HCT116 (cell line): ENCODE results near the gene MDFIC. TPM values are rescaled to one million over a fixed set of nuclear protein-coding genes. Genes with fewer than 3 reads are reported as not detected.

Experiments
- ATAC-seq: fragments of 200-7000 bp; cut with Tn5 transposase; 2 replicates; pipeline ENCODE4 v1.9.1; 2020; ENCODE audit warnings: mild to moderate bottlenecking, moderate library complexity
- BruUV-seq: library from RNA; stranded (reverse); fragments of 400-500 nt; replicated peaks from 2 replicates; lab custom pipeline; 2021; lab: Mats Ljungman, UMichigan
- CTCF ChIA-PET: fragments of 300-600 bp; sonication (Branson Sonifier 250); formaldehyde crosslinking; loops from one replicate; lab custom pipeline; 2021; ENCODE audit warnings: antibody characterized with exemption; lab: Charles Lee
- POLR2A ChIA-PET: fragments of 300-600, 350-600 bp; sonication (Branson Sonifier 250); formaldehyde crosslinking; loops from one replicate; lab custom pipeline; 2021; ENCODE audit warnings: antibody characterized with exemption; lab: Charles Lee
- RAD21 ChIA-PET, 2 experiments: fragments of 300-600 bp; sonication (Branson Sonifier 250); formaldehyde crosslinking; loops; one replicate each; lab custom pipeline; 2023; ENCODE audit warnings: low total read pairs in 2 of 2; ENCODE audit not compliant: uncharacterized antibody in 2 of 2, unreplicated experiment in 2 of 2, low non-redundant PET in 1 of 2; lab: Charles Lee
- DNase-seq: peaks from one replicate; pipeline ENCODE4 v3.0.0-alpha.2; 2010; ENCODE audit warnings: low read depth, low spot score
- H2AFZ ChIP-seq: fragments of 200-600 bp; shearing (Covaris generic), sonication (generic); 2 replicates; pipeline ENCODE4 v1.6.1; 2017; ENCODE audit warnings: low read depth, mixed run types, mixed read lengths, antibody characterized with exemption, low read length; ENCODE audit not compliant: poor library complexity, severe bottlenecking
- H3K27ac ChIP-seq: 2 replicates; pipeline ENCODE4 v1.5.1; 2012; ENCODE audit warnings: low read depth, low read length
- H3K27me3 ChIP-seq: fragments of 200-600 bp; sonication (generic); 2 replicates; pipeline ENCODE4 v1.6.1; 2016; ENCODE audit warnings: mixed run types, low read length, mixed read lengths; ENCODE audit not compliant: insufficient read depth
- H3K36me3 ChIP-seq, 2 experiments: fragments of 200-500 bp in 1 of 2; fragments of 200-600 bp in 1 of 2; sonication (Bioruptor generic) in 1 of 2; sonication (generic) in 1 of 2; 2 replicates each; pipeline versions ENCODE4 v1.5.1 to v1.6.1; 2014 to 2016; ENCODE audit warnings: low read length in 2 of 2, inconsistent platforms in 1 of 2, mixed read lengths in 1 of 2, mixed run types in 1 of 2; ENCODE audit not compliant: insufficient read depth in 2 of 2, control insufficient read depth in 1 of 2
- H3K4me1 ChIP-seq, 2 experiments: fragments of 200-600 bp in 1 of 2; sonication (generic) in 1 of 2; 2 replicates each; pipeline versions ENCODE4 v1.5.1 to v1.6.1; 2012 to 2017; ENCODE audit warnings: low read length in 2 of 2, inconsistent platforms in 1 of 2, mild to moderate bottlenecking in 1 of 2, mixed read lengths in 1 of 2, mixed run types in 1 of 2, moderate library complexity in 1 of 2; ENCODE audit not compliant: insufficient read depth in 2 of 2, control insufficient read depth in 1 of 2
- H3K4me2 ChIP-seq: fragments of 200-600 bp; sonication (generic); 2 replicates; pipeline ENCODE4 v1.6.1; 2017; ENCODE audit warnings: mixed run types, low read length, mixed read lengths
- H3K4me3 ChIP-seq, 2 experiments: fragments of 200-600 bp in 1 of 2; sonication (generic) in 1 of 2; replicated peaks in 1 of 2; 2 replicates each; pipeline ENCODE4 v1.5.1; 2011 to 2016; ENCODE audit warnings: low read length in 2 of 2, control low read depth in 1 of 2, low read depth in 1 of 2, mild to moderate bottlenecking in 1 of 2, mixed read lengths in 1 of 2, mixed run types in 1 of 2
- H3K79me2 ChIP-seq: fragments of 200-600 bp; sonication (generic); 2 replicates; pipeline ENCODE4 v1.6.1; 2017; ENCODE audit warnings: mild to moderate bottlenecking, mixed run types, low read length, moderate library complexity, mixed read lengths; ENCODE audit not compliant: insufficient read depth
- H3K9ac ChIP-seq: fragments of 200-600 bp; sonication (generic); 2 replicates; pipeline ENCODE4 v1.6.1; 2016; ENCODE audit warnings: low read length, mixed read lengths
- H3K9me2 ChIP-seq: fragments of 200-600 bp; sonication (generic), shearing (Covaris generic); 2 replicates; pipeline ENCODE4 v1.6.1; 2017; ENCODE audit warnings: mixed run types, mild to moderate bottlenecking, moderate library complexity; ENCODE audit not compliant: insufficient read depth
- H3K9me3 ChIP-seq, 2 experiments: fragments of 200-500 bp in 1 of 2; fragments of 200-600 bp in 1 of 2; sonication (Bioruptor generic) in 1 of 2; sonication (generic) in 1 of 2; 2 replicates each; pipeline ENCODE4 v1.6.1; 2014 to 2017; ENCODE audit warnings: low read length in 2 of 2, mixed read lengths in 2 of 2, inconsistent platforms in 1 of 2, low read depth in 1 of 2, mild to moderate bottlenecking in 1 of 2, mixed run types in 1 of 2, moderate library complexity in 1 of 2; ENCODE audit not compliant: control insufficient read depth in 1 of 2, insufficient read depth in 1 of 2
- H4K20me1 ChIP-seq: fragments of 200-600 bp; sonication (generic), shearing (Covaris generic); 2 replicates; pipeline ENCODE4 v1.6.1; 2017; ENCODE audit warnings: mixed run types, mild to moderate bottlenecking, moderate library complexity; ENCODE audit not compliant: insufficient read depth
- ATF3 ChIP-seq: IDR thresholded peaks from 2 replicates; pipeline ENCODE4 v1.6.1; 2012
- CEBPB ChIP-seq: IDR thresholded peaks from 2 replicates; pipeline ENCODE4 v1.6.1; 2012; ENCODE audit warnings: low read depth
- EGR1 ChIP-seq: IDR thresholded peaks from 2 replicates; pipeline ENCODE4 v1.6.1; 2012; ENCODE audit warnings: low read depth
- ELF1 ChIP-seq: IDR thresholded peaks from 2 replicates; pipeline ENCODE4 v1.6.1; 2012; ENCODE audit warnings: low read depth, borderline replicate concordance
- EZH2 ChIP-seq: fragments of 200-600 bp; sonication (generic); IDR thresholded peaks from 2 replicates; pipeline ENCODE4 v1.6.1; 2017; ENCODE audit warnings: antibody characterized with exemption, mixed run types
- FOSL1 ChIP-seq: IDR thresholded peaks from 2 replicates; pipeline ENCODE4 v1.6.1; 2012; ENCODE audit warnings: low read depth
- JUND ChIP-seq: IDR thresholded peaks from 2 replicates; pipeline ENCODE4 v1.6.1; 2012
- RAD21 ChIP-seq: IDR thresholded peaks from 2 replicates; pipeline ENCODE4 v1.6.1; 2012; ENCODE audit warnings: low read depth, mild to moderate bottlenecking
- REST ChIP-seq: IDR thresholded peaks from 2 replicates; pipeline ENCODE4 v1.6.1; 2012; ENCODE audit warnings: low read depth
- SIN3A ChIP-seq: IDR thresholded peaks from 2 replicates; pipeline ENCODE4 v1.6.1; 2012; ENCODE audit warnings: low read depth
- SP1 ChIP-seq: IDR thresholded peaks from 2 replicates; pipeline ENCODE4 v1.6.1; 2012; ENCODE audit warnings: low read depth
- TCF7L2 ChIP-seq: IDR thresholded peaks from 2 replicates; pipeline ENCODE4 v1.7.0; 2011; ENCODE audit warnings: borderline replicate concordance, inconsistent platforms; ENCODE audit not compliant: insufficient read depth, insufficient read length; ENCODE audit errors: extremely low read depth
- intact Hi-C: fragments of 100-400 bp; cut with micrococcal nuclease; formaldehyde crosslinking; loops from 2 replicates; pipeline ENCODE4 v1.10.0; 2022
- total RNA-seq: library from RNA; stranded (reverse); gene quantifications from one replicate; pipeline ENCODE4 v1.2.1, GENCODE V29; 2021; ENCODE audit not compliant: unreplicated experiment

The MDFIC gene
- total RNA-seq, 1 experiment from 2014 or later: 8.3 TPM

GRCh38 chr7:115059321-115059720 lies 137.4 kb downstream of the MDFIC start:
- no peaks in the 10 kb centered on the region for H3K36me3 ChIP-seq
- DNase-seq (no peak), ATAC-seq (no peak)
- no peak overlapping the region for H3K9ac ChIP-seq
- CTCF ChIA-PET: no interaction called here
- RAD21 ChIA-PET: no interaction called here
- no peaks in the 10 kb centered on the region for H4K20me1 ChIP-seq
- no peak overlapping the region for H3K4me3 ChIP-seq
- no TSS peak for BruUV-seq
- intact Hi-C loops: no loop called here
- H2AFZ ChIP-seq: no peak overlapping the region
- POLR2A ChIA-PET: no interaction called here
- no peaks in the 10 kb centered on the region for H3K4me1 ChIP-seq
- H3K79me2 ChIP-seq: no peaks in the 10 kb centered on the region
- H3K9me2 ChIP-seq: 0 out of 2 replicates have a peak, but pooled peaks cover 4% of the 10 kb centered on the region
- H3K27me3 ChIP-seq: no peaks in the 10 kb centered on the region
- no peaks in the 10 kb centered on the region for H3K9me3 ChIP-seq
- H3K27ac ChIP-seq: no peak overlapping the region
- H3K4me2 ChIP-seq: no peak overlapping the region
- TF ChIP-seq EZH2: no peak
- TF ChIP-seq TCF7L2: no peak
- TF ChIP-seq RAD21: no peak
- no peak for TF ChIP-seq FOSL1
- TF ChIP-seq EGR1: no peak
- TF ChIP-seq REST: no peak
- no peak for TF ChIP-seq ELF1
- no peak for TF ChIP-seq CEBPB
- TF ChIP-seq SIN3A: no peak
- no peak for TF ChIP-seq SP1
- TF ChIP-seq ATF3: no peak
- TF ChIP-seq JUND: no peak
- TF ChIP-seq, all 23 proteins: peak for 0
